ENCODE measurements around the gene DTD1.

The DTD1 gene

DNA sequence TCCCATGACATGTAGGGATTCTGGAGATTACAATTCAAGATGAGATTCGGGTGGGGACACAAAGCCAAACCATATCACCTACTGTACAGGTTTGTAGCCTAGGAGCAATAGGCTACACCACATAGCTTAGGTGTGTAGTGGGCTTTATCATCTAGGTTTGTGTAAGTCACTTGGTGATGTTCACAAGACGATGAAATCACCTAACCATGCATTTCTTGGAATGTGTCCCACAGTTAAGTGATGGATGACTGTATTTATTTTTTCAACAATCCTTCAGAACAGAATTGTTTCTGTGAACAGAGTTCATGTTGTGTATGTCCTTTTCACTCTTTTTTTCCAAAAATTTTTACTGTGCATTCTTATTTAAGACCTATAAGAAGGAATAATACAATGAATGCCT lies 76.1 kb downstream of the DTD1 start:
- no peak for DNase-seq (ENCODE audit: low spot score)

DNA sequence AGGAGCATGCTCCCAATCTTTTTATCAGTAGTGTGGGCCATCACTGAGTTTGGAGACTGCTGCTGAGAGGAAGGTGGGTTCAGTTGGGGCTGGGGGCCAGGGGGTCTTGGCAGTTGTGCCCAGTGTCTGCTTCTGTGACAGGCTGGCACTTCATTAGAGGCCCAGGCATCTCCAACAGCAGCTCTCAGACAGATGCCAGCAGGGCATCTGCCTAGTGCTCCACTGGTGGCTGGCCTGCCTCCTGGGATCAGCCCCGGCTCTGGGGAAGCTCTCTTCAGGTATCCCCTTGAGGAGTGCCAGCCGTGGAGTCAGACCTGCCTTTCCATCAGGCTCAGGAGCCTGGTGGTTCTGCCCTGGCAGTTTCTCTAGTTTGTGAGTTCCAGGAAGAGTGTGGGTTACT lies 77.3 kb downstream of the DTD1 start:
- no peak for DNase-seq (ENCODE audit: low spot score)

DNA sequence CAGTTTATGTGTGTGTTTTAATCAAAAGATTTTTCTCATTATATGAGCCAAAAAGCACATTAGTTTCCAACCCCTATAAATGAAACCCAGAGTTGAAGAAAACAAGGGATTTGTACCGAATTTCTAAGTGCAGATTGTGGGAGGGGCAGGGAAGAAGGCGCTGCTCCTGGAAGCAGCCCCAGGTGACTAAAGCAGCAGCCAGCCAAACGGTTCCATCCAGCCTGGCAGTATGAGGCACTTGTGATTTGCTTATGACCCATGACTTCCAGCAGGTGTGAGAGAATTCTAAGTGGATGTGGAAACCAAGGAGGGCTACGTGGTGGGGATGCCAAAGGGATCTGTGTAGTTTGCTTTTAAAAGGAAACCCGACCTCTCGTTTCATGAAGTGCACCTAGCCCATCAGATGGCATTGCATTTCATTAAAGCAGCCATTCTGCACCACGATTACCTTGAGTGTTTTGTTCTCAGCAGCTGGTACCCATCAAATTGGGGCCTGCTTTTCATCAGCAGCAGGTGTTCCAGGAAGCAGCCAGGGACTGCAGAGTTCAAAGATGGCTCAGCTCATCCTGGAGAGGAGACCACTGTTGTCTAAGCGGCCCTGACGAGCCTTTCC lies 79.1 kb downstream of the DTD1 start:
- no peak for DNase-seq (ENCODE audit: low spot score)

- no peak for DNase-seq (ENCODE audit: low spot score)
These were observed 81.6 kb downstream of the DTD1 start for GRCh38 chr20:18669241-18670019.

DNA sequence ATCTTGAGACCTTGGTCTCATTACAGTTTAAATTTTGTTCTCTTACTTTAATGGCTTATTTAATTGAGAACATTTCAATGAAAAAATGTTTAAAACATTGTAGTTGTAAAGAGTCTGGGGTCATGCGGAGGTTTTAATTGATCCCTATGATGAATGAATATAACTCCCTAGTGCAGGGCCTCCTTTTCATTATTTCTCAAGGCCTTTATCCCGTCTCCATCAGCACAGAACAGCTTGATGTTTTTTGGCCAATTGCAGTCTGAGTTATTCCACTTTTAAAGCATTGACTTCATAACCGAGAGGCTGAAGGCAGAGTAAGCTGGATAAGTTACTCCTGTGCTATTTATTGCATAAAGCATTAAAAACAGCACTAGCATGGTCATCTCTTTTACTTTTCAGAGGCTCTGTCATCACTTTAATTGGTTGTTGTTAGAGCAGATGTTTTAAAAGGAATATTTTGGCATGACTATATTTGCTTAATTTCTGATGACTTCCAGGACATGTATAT lies 83.4 kb downstream of the DTD1 start:
- no peak for DNase-seq (ENCODE audit: low spot score)

DNA sequence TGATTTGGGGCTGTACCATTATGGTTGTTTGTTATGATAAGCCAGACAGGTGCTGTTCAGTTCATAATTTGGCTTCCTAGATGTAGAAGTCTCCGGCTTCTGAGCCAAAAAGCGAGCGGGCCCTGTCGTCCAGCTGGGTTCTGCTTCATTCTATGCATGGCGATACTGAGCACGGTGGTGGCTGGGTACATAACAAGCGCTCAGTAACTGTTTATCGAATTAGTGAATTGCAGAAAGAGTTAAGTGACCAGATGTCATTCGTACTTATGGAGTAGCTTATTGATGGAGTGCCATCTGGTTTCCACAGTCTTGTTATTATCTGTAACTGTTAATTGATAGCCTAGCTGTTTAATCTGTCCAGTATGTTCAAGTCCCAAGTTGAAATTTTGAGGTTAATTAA lies 85.0 kb downstream of the DTD1 start:
- DNase-seq (ENCODE audit: low spot score), result no peak

DNA sequence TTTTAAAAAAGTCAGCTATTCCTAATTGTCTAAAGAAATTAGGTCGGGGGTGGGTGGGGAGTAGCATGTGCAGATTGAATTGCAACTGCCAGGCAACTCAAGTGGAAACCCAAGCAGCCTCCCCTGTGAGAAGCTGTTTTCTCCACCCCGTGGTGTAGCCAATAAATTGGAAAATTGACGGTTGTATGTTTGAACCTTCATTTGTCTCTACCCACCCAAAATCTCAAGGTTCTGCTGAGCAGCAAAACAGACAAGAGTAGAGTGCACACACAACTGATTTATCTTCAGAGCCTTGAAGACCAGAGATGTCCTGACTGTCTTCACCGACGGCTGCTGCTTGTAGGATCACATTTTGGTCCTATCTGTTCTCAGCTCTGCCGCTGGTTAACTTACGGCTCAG lies 88.5 kb downstream of the DTD1 start:
- DNase-seq (ENCODE audit: low spot score), result no peak

DNA sequence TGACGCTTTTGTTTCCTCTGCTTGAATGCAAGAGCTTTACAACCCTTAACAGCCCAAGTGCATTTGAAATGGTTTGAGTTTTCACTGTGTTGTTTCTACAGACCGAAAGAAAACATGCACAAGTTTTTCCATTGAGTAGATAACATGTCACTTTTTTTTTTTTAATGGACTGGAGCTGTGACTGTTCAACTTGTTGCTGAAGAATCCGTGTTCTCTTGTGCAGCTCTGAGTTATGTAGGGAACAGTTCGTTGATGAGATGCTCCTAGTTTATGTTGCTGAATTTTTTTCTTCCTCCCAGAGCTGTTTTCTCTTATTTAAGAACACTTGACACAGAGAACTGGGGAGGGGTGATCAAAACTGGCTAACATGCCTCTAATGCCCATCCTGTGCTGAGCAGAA lies 89.3 kb downstream of the DTD1 start:
- DNase-seq (ENCODE audit: low spot score), result no peak

GRCh38 chr20:18678549-18679419 lies 90.9 kb downstream of the DTD1 start:
- no peak for DNase-seq (ENCODE audit: low spot score)

- DNase-seq (ENCODE audit: low spot score), result no peak
These were observed 96.0 kb downstream of the DTD1 start for GRCh38 chr20:18683839-18684238.

DNA sequence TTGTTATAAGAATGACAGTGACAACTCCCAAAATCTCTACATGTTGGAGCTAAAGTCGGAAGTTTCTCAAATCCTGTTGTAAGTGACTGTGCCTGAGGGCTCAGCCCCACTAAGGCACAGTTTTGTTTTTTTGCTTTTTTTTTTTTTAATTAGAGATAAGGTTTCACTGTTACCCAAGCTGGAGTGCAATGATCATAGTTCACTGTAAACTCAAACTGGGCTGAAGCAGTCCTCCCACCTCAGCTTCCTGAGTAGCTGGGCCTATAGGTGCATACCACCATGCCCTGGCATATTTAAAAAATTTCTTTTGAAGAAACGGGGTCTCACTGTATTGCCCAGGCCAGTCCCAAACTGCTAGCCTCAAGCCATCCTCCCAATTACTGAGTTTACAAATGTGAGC lies 96.9 kb downstream of the DTD1 start:
- DNase-seq (ENCODE audit: low spot score), result no peak

DNA sequence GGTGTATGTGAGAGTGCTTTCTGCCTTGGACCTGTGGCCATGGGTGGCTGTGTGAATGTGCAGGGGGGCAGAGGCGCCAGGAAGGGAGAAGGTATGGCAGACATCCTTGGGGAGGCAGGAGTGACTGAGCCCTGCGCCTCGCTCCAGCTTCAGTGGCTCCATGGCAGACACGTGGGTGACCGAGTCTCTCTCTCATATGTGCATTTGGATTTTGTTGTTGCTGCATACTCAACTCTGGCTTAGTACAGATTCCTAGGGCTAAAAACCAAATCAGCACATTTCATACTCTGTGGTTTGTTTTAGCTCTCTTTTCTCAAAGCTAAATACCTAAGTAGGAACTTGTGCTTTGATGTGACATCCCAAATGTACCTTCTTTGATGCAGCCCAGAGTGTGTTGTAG lies 97.6 kb downstream of the DTD1 start:
- no peak for DNase-seq (ENCODE audit: low spot score)

- no peak for DNase-seq (ENCODE audit: low spot score)
These were observed 98.8 kb downstream of the DTD1 start for GRCh38 chr20:18686696-18687095.

DNA sequence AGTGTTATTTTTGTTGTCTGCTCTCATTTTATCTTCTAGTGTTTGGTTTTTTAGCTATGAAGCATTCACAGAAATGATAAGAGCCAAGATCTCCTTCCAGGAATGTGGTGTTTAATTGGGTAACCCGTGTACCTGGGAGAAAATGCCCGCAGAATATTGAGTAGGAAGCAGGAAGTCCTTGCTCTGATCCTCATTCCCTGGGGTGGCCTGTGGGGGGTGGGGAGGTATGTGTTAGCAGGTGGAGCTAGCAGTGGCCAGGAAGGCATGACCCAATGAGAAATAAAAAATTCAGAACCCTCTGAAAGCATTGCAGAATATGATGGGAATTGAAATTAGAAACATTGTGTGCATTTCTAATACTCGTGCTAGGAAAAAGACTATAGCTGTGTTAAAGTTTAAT lies 100.8 kb downstream of the DTD1 start:
- DNase-seq (ENCODE audit: low spot score), result no peak

- no peak for DNase-seq (ENCODE audit: low spot score)
These were observed 101.7 kb downstream of the DTD1 start for GRCh38 chr20:18689557-18689956.

DNA sequence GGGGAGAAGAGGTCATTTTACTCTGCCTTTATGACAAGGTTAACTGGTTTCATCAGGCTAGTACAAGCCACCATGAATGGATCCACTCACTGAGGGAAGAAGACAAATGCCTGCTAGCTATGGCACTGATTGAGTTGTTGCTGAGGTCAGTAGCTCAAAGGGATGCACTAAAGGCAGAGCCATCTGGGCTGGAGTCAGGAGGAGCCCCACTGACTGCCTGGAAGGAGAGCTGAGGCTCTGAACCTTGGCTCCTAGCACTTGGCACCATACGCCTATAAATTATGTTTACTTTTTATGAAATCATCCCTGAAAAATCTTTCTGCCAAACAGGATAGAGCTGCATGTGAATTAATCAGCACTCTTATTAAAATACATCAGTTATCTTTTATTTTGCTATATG lies 104.6 kb downstream of the DTD1 start:
- peak; percentile 21 for DNase-seq (ENCODE audit: low spot score)

DNA sequence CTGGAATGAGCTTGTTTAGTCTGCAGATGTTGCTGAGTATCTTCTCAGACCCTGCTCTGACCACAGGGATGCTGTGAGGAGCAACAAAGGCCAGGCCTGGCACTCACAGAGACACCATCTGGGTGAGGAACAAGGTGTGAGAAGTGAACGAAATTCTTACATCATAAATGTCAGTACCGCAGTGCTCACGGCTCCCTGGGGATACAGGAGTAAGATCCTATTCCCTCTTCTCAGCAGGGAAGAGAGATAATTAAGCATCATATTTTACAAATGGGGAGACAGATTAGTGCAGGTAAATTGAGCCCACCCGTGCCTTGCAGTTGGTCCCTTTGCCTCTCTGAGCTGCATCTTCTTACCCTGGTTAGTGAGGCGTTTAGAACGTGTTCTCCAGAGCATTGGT lies 106.2 kb downstream of the DTD1 start:
- no peak for DNase-seq (ENCODE audit: low spot score)

GRCh38 chr20:18695175-18695574 lies 107.3 kb downstream of the DTD1 start:
- DNase-seq (ENCODE audit: low spot score), result no peak

DNA sequence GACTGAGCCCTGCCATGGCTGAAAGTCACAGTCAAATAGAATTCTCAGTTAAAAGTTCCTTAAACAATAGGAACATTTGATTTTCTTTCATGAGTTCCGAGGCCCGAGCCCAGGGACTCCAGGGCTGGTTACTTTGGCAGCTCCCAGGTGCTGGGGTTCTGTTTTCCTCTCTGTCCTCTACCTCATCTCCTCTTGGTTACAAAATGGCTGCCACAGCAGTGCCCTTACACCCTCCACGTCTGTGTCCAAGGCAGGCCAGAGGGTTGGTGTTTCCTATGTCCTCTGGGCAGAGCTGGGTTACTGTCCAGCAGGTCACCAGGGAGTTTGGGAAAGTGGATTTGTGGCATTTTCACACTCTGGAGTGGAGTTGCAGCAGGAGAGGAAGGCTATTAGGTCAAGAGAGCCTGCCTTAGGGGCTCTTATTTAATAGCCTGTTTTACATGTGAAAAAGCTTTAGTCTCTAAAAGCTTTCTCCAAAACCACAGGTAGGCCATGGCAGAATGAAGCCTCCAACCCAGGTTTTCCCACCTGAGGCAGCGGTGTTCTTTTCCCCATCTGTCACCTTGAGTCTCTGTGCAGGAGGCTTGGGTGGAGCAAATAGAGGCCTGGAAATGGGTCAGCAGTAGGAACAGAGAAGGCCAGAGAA lies 111.0 kb downstream of the DTD1 start:
- DNase-seq (ENCODE audit: low spot score), result no peak

DNA sequence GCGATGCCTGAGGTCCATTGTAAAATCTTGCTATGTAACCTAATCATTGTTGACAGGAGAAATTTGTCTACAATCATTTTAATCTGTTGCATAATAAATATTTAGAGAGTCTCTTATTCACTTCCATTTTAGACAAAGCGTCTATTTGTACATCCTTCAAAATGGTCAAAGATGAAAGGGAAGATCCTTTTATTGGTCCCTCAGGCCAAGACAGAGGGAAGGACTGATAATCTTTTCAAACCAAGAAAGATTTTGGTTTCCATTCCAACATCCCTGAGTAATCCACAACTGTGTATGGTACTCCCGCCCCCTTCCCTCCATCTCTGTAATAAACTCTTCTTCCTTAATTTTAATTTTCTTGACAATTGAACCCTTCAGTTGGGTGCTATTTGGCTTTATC lies 114.1 kb downstream of the DTD1 start:
- DNase-seq (ENCODE audit: low spot score), result no peak

DNA sequence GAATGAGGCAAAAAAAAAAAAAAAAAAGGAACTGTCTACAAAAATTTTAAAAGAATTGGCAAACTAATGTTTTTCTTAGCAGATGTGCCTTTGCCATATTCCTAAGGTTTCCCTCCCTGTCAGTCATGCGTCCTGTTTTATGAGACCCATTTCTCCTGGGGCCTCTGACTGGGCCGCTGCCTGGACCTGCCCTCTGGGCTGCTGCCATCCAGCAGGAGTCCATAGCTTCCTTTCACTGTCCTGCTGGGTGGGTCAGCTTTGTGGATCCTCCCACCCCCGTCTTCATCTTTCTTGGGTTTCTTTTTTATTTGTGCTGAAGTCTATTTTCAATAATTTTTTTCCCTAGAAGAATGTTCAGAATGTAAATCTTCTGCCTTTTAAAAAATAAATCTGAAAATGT lies 114.9 kb downstream of the DTD1 start:
- DNase-seq (ENCODE audit: low spot score), result peak; percentile 77

DNA sequence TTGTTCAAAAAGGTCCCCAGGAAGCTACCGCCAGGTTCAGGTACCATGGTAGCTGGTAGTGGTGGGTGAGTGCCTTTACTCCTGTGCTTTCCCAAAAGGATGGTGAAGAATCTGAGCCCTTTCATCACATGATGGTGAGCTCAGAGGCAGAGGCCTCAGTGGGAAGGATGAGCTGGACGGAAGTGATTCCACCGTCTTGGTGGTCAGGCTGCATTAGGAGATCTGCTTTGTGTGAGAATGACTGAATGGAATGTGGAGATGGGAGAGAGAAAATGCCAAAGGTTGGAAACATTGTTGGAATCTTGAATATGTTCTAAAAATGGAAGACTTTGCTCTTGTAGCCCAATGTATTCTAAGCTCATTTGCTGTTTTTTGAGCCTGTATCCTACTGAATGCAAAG lies 117.6 kb downstream of the DTD1 start:
- peak; percentile 95 for DNase-seq (ENCODE audit: low spot score)
